Limb (tissue), 2 donors: ENCODE results near the gene ASIC5.
A peak's percentile ranks its signal among the peaks of the same experiment; 100 is the strongest.

Experiments used
- DNase-seq, 2 donors: peaks; one replicate each; pipeline ENCODE4 v3.0.0-alpha.2; 2016; ENCODE audit errors: extremely low spot score in 2 of 2

ASIC5 gene

DNA sequence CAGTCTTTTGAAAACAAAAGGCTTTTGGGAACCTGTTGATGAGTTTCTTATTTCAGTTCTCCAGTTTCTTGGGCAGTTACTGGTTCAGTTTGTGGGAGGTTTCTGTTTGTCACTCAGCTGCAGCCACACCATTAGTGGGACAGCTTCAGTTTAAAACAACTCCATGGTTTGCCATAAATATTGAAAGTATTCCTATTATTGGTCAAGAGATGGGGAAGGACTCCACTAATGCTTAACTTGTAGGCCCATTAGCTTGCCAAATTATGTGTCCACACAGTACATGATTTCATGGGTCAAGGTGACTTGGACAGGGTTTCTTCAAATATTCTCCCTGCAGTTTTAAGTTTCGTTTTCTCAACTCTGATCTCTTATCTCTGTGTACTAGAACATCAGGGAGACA lies 15.5 kb upstream of the ASIC5 start:
- DNase-seq: no peak

DNA sequence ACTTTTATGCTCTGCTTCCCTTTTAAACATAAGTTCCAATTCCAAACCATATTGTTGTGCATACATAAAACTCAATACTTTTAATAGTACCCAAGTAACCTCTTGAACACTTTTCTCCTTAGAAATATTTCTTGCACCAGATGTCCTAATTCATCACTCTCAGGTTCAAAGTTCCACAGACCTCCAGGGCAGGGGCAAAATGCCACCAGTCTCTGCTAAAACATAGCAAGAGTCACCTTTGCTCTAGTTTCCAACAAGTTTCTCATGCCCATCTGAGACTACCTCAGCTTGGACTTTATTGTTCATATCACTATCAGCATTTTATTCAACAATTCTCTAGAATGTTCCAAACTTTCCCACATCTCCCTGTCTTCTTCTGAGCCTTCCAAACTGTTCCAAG lies 13.7 kb upstream of the ASIC5 start:
- DNase-seq: no peak

DNA sequence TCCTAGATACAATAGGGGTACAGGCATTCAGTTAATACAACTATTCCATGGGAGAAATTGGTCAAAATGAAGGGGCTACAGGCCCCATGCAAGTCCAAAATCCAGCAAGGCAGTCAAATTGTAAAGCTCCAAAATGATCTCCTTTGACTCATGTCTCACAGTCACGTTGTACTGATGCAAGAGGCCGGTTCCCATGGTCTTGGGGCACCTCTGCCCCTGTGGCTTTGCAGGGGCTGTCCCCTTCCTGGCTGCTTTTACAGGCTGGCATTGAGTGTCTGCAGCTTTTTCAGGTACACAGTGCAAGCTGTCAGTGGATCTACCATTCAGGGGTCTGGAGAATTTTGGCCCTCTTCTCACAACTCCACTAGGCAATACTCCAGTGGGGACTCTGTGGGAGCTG lies 12.5 kb upstream of the ASIC5 start:
- DNase-seq: no peak

DNA sequence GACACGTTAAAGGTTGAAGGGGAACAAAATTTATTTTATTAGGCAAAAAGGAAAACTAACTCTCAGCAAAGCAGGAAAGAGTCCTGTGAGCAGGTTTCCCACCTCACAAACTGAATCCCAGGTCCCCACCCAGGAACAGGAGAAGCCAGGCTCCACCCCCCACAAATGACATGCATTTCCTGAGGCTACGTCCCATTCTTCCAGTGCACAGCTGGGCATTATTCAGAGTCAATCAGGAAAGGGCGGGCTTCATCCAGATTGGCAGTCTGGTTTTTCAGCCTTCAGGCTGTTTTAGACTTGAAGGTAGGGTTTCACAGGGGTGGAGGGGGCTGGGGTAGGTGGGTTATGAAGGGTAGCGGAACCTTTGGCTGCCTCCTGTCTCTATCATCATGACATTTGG lies 11.9 kb upstream of the ASIC5 start:
- DNase-seq: no peak

DNA sequence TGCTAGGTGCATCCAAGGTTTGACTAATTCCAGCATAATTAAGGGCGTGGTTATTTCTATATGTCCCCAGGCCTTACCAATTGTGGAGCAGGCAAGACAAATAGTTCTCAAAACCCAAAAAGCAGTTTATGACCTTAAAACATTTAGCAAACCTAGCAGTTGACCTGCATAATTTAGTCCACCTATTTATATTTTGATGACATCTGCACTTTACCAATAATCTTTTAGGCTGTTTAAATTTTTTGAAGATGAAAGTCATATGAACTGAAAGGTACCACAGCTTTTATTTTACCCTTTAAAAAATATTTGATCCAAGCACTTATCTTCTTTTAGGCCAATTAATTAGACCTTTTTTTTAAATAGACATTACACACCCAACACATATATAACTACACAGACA lies 9.8 kb upstream of the ASIC5 start:
- no peak for DNase-seq

DNA sequence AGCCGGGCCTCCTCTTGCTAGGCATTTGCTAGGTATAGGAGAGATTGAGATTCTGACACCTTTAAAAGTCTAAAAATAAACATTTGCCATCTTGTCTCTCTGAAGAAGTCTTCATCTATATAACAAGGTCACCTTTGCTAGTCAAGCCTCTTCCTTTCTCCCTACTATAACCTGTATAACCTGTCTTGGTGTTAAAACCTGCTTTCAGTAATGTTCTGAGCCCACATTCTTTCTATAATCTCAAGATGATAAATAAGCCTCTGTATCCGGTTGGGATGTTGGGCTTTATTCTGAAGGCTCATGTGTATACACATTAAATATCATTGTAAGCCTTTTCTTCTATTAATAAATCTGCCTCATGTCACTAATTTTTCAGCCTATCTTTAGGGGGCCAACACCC lies 10.2 kb downstream of the ASIC5 start:
- no peak for DNase-seq

DNA sequence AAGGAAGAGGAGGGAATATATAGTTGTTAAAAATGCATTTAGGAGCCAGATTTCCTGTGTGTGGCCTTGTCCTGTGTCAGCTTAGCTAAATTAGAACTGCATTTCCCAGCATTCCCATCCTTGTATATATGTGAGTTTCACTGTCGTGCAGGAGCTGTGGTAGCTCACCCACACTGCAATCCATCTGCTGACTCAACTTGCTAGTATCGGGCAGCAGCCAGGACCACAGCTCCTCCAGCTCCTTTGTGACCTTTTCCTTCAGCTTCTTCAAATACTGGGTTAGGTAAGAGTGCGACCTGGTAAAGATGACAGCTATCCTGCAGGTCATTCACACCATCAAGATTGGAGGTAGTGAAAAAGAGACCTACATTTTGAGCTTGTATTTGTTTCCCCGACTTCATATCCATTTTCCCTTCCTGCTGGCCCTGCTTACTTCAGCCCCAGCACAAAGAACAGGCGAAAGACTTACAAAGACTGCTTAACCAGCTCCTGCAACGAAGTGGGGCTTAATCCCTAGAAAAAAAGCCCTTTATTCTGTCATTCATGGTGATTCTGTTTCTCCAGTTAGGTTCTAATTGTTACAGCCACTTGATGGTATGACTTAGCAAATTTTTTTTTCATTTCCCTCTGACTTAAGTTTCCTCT lies 11.4 kb downstream of the ASIC5 start:
- no peak for DNase-seq

DNA sequence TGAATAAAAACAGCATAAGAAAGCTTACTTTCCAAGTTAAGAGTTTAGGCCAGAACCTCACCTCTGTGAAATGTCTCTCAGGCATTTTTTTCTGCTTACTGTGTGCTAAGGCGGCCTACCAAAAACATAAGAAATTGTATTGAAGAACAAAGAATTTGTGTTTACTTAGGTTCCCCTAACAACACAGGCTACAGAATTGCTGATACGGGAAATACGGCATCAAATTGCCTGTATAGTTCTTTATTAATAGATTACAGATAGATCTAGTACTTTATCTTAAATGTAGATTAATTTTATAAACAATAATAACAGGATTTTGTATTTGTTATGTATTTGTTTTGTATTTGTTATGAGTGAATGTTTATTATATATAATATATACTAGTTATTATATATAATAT lies 12.9 kb downstream of the ASIC5 start:
- DNase-seq: no peak

DNA sequence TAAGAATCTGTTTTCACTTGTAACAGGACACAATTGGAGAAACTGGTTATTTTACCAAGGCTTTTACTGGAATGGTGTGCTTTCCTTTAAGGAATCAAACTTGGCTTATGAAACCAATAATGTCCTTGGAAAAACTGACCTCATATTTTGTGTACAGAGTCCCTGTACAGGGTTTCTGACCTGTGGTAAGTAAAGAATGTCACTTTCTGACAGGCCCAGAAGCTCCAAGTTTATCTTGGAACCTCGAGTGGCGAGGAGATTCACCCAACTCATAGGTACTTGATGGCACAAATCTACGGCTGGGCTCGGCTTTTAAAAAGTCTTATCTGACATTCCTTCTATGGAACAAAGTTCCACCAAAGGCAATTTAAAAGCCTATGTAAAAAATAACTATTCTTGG lies 17.0 kb downstream of the ASIC5 start:
- no peak for DNase-seq

DNA sequence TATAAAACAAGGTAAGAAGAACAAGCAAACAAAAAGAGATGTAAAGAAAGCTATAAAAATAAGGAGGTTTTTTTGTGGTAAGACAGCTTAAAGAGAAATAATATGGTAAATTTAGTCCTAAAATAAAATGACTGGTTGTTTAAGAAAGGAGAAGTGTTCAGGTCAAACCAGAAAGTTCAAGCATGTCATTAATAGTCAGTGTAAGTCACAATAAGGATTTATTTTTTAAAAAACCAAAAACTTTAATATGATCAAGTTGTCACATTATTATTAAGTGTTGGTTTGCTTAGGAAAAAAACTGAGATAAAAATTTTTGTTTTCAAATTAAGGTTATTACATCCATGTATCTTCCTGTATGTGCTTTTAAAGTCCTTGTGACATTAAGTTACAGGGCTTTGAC lies 19.1 kb downstream of the ASIC5 start:
- DNase-seq: no peak

DNA sequence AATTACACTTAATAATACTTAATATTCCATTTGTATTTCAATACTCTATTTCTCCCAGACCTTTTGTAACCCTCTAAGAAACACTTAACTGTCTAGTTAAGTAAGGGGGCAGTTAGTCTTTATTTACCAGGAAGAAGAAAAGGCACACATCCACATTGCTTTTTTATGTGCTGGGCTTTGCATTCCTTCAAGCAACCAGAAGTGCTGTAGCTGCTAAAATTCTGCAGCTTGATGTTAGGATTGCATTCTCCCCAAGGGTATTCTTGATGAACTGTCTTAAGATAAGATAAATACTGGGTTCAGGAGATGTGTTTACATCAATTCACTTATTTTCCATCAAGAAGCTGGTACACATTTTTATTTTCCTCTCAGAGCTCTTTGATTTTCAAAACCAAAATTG lies 24.0 kb downstream of the ASIC5 start:
- no peak for DNase-seq

DNA sequence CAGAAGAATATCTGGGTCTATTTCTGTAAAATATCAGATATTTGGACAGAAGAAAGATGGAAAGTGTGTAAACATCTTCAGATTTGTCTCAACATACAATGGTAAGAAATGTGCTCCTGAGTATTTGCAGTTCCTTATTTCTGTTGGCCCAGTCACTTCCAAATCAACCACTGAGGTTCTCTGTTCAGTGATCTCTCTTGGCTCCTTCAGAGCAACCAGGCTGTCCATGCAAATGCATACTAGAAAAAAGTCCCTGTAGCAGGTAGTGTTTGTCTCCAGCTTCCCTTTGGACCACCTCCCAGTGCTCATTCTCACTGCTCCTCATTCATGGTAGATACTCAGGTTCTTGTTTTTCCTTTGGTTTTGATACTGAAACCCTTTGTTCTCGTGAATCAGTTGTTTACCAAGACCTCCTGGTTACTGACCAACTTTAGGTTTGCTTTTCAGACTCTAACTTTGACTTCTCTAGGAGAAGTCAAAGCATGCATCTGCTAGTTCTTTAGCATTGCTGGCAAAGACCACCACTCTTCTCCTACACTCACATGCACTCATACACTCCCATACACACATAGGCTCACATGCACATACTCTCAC lies 28.8 kb downstream of the ASIC5 start:
- DNase-seq: no peak

DNA sequence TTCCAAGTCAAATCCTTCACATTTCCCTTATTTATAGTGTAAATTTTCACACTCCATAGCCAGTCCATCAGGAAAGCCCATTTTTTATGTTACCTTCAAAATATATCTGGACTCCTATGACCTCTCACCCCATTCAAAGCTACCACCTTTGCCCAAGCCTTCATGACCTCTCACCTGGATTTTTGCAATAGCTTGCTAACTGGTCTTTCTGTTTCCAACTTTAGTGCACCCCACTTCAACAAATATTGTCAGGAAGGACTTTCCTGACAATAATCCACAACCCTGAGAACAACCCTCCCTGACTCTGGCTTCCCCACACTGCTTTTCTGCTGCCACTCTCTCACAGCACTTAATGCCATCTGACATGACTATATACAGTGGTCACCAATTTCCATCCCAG lies 33.4 kb downstream of the ASIC5 start:
- no peak for DNase-seq

DNA sequence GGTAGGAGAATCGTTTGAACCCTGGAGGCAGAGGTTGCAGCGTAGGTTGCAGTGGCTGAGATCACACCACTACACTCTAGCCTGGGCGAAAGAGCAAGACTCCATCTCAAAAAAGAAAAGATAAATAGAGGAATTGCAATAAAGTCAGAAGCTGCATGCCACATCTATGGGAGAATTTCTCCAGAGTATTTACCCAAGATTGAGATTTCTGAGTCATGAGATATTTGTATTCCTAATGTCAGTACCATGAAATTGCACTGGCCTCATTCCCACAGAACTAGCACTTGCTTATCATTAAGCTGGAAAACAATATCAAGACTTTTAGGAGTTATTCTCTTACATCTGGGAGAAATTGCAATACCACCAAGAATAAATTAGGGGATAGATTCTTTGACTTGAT lies 37.4 kb downstream of the ASIC5 start:
- DNase-seq: no peak

DNA sequence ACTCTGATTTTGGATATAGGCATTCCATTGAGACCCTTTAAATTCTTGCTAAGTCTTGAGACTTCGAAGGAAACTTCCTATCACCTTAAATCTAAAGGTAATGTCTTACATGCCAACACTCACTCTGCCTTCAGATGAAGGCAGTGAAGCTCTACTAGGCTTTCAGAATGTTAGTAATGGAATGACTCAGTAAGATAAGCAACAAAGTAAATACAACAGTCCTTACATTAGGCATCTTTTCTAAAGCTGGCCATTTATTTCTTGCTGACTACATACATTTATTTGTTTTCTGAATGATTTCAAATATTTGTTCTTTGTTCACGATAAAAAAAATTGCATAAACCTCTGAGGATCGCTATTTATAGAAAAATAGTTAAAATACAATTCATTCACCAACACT lies 43.5 kb downstream of the ASIC5 start:
- no peak for DNase-seq

DNA sequence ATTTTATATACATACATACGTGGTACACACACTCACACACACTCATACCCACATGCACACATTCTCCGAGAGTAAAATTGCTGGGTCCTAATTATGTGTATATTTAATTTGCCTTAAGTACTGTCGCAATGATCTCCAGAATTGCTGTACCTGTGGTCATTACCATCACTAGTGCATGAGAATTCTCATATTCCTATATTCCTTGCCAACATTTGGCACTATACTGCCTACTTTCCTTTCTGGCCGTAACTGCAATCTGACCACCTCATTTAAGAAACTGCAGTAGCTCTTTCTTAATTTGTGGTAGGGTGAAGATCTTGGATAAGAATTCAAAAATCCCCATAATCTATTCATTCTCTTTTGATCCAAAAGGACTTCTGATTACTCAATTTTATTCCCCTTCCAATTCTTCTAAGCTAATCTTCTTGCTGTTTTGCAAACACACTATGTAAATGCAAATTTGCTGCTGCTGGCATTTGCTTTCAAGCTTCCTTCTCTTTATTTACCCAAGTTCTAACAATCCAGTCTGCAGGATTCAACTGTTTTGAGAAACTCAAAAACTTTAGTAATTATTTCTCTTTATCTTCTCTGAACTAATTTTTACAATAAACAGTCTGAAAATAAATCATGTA lies 45.1 kb downstream of the ASIC5 start:
- DNase-seq: no peak

DNA sequence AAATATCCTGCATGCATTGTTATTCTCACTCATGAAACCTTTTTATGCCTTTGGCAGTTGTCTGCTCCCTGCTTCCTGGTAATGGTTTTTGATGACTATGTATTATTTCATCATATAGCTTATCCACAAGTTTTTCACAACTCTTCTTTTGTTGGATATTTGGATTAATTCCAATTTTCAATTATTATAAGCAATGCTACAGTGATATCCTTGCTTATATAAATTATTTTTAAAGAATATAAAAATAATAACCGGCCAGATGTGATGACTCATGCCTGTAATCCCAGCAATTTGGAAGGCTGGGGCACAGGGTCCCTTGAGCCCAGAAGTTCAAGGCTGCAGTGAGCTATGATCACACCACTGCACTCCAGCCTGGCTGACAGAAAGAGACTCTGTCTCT lies 47.0 kb downstream of the ASIC5 start:
- DNase-seq: no peak

DNA sequence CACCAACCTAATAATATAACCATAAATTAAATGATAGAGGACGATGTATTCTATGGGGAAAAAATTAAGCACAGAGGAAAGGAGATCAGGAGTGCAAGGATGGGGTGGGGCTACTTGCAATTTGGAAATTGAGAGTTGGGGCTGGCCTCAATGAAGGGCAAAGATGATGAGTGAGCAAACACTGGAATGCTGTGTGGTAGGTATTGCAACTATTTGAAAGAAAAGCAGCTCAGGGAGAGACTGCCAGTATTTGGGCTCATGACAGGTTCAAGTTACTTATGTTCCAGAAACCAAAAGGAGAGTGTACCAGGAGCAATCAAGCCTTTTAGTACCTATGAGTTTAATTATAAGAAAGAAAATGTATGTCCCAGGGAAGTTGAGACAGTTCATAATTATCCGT lies 47.4 kb downstream of the ASIC5 start:
- no peak for DNase-seq

DNA sequence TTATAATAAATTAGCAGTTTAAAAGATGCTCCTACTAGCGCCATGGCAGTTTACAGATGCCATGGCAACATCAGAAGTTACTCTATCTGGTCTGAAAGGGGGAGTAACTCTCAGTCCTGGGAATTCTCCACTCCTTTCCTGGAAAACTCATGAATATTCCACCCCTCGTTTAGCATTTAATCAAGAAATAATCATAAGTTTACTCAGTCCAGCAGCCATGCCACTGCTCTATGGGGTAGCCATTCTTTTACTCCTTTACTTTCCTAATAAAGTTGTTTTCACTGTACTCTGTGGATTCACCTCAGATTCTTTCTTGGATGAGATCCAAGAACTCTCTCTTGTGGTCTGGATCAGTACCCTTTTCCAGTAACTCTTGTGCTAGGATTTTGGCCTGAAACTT lies 55.0 kb downstream of the ASIC5 start:
- no peak for DNase-seq

DNA sequence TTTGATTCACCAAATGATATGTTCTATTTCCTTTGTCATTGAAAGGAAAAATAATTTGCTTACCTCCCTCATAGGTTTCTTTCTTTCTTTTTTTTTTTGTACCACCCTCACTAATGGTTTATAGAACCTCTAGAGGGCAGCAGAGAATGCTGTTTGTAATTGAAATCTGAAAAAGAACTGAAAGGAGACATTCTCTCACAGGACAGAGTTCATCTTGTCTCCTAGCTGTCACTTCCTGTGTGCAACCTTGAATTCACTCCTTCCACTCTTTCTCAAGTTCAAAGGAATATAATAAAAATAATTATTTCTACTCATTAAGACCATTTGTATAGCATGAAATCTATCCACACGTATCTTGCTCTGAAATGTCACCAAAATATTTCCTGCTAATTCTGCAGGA lies 56.2 kb downstream of the ASIC5 start:
- DNase-seq: peak in 1 of 2 donors; percentile 80

DNA sequence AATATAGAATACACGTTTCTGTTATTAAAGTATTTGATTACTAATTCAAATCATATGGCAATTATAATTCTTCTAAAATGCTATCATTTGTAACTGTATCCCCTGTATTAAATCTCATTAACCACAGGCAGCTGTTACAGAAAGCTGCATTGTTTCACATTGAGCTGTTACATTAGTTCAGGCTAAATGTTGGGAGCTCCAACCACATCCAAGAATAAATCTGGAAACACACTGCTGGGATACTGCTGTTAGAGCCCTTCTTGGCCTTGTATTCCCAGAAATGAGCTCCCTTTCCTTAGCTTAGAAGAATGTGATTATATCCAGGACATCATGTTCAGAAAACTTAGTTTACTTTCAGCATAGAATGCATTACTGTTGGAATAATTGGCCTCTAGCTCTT lies 59.1 kb downstream of the ASIC5 start:
- peak in 1 of 2 donors; percentile 54 for DNase-seq

DNA sequence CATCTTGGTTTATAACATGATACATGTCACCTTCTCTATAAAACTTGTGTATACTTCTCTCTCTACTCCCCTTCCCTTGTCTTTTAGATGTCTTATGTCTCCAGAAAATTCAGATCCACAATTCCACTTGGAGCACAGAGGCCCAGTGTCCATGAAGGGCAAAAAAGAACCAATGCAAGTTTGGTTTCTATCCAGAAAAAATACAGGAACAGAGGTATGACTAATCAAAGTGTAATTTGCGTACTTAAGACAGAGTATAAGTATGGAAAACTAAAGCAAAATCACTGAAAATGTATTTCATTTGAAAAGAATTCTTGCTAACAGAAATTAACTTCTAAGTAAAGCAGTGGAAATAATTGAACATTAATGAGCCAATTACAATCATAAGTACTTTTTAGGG lies 61.1 kb downstream of the ASIC5 start:
- no peak for DNase-seq

DNA sequence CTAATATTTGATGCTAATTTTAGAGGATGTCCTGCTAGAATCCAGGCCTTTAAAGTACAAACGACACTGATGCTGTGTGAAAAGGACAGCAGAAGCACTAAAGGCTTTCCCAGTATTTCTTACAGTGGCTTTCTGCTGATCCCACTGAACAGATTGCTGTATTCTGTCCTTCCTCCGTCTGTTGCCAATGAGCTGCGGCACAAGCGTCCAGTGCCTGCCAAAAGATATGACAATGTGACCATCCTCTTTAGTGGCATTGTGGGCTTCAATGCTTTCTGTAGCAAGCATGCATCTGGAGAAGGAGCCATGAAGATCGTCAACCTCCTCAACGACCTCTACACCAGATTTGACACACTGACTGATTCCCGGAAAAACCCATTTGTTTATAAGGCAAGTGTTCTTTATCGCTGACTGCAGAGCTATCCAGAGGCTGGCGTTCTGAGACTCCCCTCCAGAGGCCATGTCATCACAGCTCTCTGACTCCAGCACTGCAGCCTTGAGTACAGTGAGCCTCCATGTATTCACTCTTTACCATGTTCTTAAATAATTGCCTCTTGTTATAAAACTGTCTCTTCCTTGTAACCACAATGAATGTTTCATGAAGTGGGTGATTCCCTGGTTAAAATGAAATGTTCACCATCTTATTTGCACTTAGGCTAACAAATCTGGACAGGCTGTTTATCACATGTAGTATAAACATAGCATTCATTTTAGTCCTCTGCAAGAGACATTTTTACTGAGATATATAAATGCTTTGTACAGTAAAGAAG lies 63.7 kb downstream of the ASIC5 start:
- no peak for DNase-seq
